ENCODE measurements around the gene CHPT1. TPM values are rescaled to one million over a fixed set of nuclear protein-coding genes. Genes with fewer than 3 reads are reported as not detected.

Gene CHPT1
- total and polyA plus RNA-seq, 2 of the 13 experiments (the other 11 are each of a cell fraction or from before 2014, with no cell fraction given) = 117 to 178 TPM

- TF ChIP-seq, protein P1, sequence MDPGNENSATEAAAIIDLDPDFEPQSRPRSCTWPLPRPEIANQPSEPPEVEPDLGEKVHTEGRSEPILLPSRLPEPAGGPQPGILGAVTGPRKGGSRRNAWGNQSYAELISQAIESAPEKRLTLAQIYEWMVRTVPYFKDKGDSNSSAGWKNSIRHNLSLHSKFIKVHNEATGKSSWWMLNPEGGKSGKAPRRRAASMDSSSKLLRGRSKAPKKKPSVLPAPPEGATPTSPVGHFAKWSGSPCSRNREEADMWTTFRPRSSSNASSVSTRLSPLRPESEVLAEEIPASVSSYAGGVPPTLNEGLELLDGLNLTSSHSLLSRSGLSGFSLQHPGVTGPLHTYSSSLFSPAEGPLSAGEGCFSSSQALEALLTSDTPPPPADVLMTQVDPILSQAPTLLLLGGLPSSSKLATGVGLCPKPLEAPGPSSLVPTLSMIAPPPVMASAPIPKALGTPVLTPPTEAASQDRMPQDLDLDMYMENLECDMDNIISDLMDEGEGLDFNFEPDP (CRISPR knock-in tag; conservative IDR thresholded peaks at IDR 0.05) = no peak
- TF ChIP-seq FOXO1 (CRISPR knock-in tag; IDR thresholded peaks at IDR 0.05) (peak; percentile 18; the same call in 1 of the 2 replicates), HDAC2 (CRISPR knock-in tag; IDR thresholded peaks at IDR 0.05) (peak; percentile 79), FLYWCH1 (CRISPR knock-in tag; IDR thresholded peaks at IDR 0.05) (no peak), ATRX (CRISPR knock-in tag; IDR thresholded peaks at IDR 0.05; ENCODE audit: borderline replicate concordance) (no peak), ZNF510 (CRISPR knock-in tag; IDR thresholded peaks at IDR 0.05; ENCODE audit: low read depth) (no peak), ZNF354B (CRISPR knock-in tag; IDR thresholded peaks at IDR 0.05) (no peak), BCL3 (CRISPR knock-in tag; IDR thresholded peaks at IDR 0.05) (no peak), HES4 (CRISPR knock-in tag; IDR thresholded peaks at IDR 0.05; ENCODE audit: borderline replicate concordance) (peak; percentile 75), ETV6 (CRISPR knock-in tag; conservative IDR thresholded peaks at IDR 0.05) (peak; percentile 11; the same call in 1 of the 2 replicates), ZNF101 (CRISPR knock-in tag; IDR thresholded peaks at IDR 0.05; ENCODE audit: borderline replicate concordance, low read depth) (no peak), PRMT3 (CRISPR knock-in tag; IDR thresholded peaks at IDR 0.05; ENCODE audit: borderline replicate concordance, low read depth) (no peak), HOMEZ (CRISPR knock-in tag; IDR thresholded peaks at IDR 0.05; ENCODE audit: low read depth) (no peak), UBTF (CRISPR knock-in tag; IDR thresholded peaks at IDR 0.05) (peak; percentile 69), MAZ (IDR thresholded peaks at IDR 0.05; ENCODE audit: borderline replicate concordance, low read depth, low read length) (peak; percentile 17; the same call in 1 of the 2 replicates), MAZ (CRISPR knock-in tag; IDR thresholded peaks at IDR 0.05; ENCODE audit: low read depth) (peak; percentile 36; the same call in 1 of the 2 replicates)
- TF ChIP-seq, protein P2, sequence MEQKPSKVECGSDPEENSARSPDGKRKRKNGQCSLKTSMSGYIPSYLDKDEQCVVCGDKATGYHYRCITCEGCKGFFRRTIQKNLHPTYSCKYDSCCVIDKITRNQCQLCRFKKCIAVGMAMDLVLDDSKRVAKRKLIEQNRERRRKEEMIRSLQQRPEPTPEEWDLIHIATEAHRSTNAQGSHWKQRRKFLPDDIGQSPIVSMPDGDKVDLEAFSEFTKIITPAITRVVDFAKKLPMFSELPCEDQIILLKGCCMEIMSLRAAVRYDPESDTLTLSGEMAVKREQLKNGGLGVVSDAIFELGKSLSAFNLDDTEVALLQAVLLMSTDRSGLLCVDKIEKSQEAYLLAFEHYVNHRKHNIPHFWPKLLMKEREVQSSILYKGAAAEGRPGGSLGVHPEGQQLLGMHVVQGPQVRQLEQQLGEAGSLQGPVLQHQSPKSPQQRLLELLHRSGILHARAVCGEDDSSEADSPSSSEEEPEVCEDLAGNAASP (CRISPR knock-in tag; IDR thresholded peaks at IDR 0.05; ENCODE audit: borderline replicate concordance) = peak; percentile 76; the same call in 1 of the 2 replicates
- TF ChIP-seq, protein P3, sequence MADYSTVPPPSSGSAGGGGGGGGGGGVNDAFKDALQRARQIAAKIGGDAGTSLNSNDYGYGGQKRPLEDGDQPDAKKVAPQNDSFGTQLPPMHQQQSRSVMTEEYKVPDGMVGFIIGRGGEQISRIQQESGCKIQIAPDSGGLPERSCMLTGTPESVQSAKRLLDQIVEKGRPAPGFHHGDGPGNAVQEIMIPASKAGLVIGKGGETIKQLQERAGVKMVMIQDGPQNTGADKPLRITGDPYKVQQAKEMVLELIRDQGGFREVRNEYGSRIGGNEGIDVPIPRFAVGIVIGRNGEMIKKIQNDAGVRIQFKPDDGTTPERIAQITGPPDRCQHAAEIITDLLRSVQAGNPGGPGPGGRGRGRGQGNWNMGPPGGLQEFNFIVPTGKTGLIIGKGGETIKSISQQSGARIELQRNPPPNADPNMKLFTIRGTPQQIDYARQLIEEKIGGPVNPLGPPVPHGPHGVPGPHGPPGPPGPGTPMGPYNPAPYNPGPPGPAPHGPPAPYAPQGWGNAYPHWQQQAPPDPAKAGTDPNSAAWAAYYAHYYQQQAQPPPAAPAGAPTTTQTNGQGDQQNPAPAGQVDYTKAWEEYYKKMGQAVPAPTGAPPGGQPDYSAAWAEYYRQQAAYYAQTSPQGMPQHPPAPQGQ (CRISPR knock-in tag; IDR thresholded peaks at IDR 0.05; ENCODE audit: borderline replicate concordance) = no peak
These were observed at the start of gene CHPT1 (continued) for GRCh38 chr12:101697197-101697929.
